HepG2 (cell line): ENCODE data around the gene VDR. TPM values are rescaled to one million over a fixed set of nuclear protein-coding genes. Genes with fewer than 3 reads are reported as not detected.

Experiments
- ATAC-seq: fragments of 200-7000 bp; cut with Tn5 transposase; 3 replicates; pipeline ENCODE4 v1.9.1; 2020; ENCODE audit warnings: mild to moderate bottlenecking, moderate library complexity
- BruUV-seq: library from RNA; stranded (reverse); fragments of 400-500 nt; replicated peaks from 2 replicates; lab custom pipeline; 2021; lab: Mats Ljungman, UMichigan
- CTCF ChIA-PET: fragments of 300-600 bp; formaldehyde crosslinking; extraction: SDS; loops from one replicate; lab custom pipeline; 2021; ENCODE audit warnings: low total read pairs, inconsistent platforms, low intra/inter-chr PET ratio; lab: Yijun Ruan, JAX
- POLR2A ChIA-PET: fragments of 350-600 bp; sonication (Branson Sonifier 250); formaldehyde crosslinking; loops from one replicate; lab custom pipeline; 2020; ENCODE audit warnings: antibody characterized with exemption, inconsistent platforms; lab: Yijun Ruan, JAX
- DNase-seq: peaks from one replicate; pipeline ENCODE4 v3.0.0-alpha.2; 2015; ENCODE audit warnings: low spot score
- FAIRE-seq: peaks from 3 replicates; lab custom pipeline; 2011; peaks lifted over from hg19 to GRCh38; lab: Jason Lieb, UNC
- H2AFZ ChIP-seq: one replicate; pipeline ENCODE4 v1.6.1; 2011; ENCODE audit warnings: low read length, inconsistent platforms
- H3K27ac ChIP-seq: fragments of 300-600 bp; 3 replicates; pipeline ENCODE4 v1.8.0; 2011; ENCODE audit warnings: mixed run types, mild to moderate bottlenecking, mixed read lengths, low read length, inconsistent platforms; ENCODE audit not compliant: insufficient read depth; ENCODE audit errors: extremely low read length
- H3K27me3 ChIP-seq, 2 experiments: fragments of 200-600 bp in 1 of 2; 2 replicates in 1 of 2; 3 replicates in 1 of 2; pipeline versions ENCODE4 v1.6.0 to v1.8.0; 2011; ENCODE audit warnings: low read length in 2 of 2, mild to moderate bottlenecking in 2 of 2, moderate library complexity in 2 of 2, inconsistent platforms in 1 of 2; ENCODE audit not compliant: insufficient read depth in 2 of 2, control insufficient read depth in 1 of 2
- H3K36me3 ChIP-seq, 2 experiments: fragments of 200-600 bp in 1 of 2; replicated peaks in 1 of 2; 2 replicates in 1 of 2; 3 replicates in 1 of 2; pipeline versions ENCODE4 v1.5.1 to v1.8.0; 2011; ENCODE audit warnings: low read length in 2 of 2, inconsistent platforms in 1 of 2; ENCODE audit not compliant: insufficient read depth in 2 of 2, control insufficient read depth in 1 of 2
- H3K4me1 ChIP-seq: 2 replicates; pipeline ENCODE4 v1.5.1; 2012; ENCODE audit warnings: low read length, inconsistent platforms; ENCODE audit not compliant: insufficient read depth
- H3K4me2 ChIP-seq: 2 replicates; pipeline ENCODE4 v1.6.0; 2011; ENCODE audit warnings: low read depth, low read length, inconsistent platforms
- H3K4me3 ChIP-seq, 3 experiments: fragments of 200-600 bp in 1 of 3; sonication (generic), shearing (Covaris generic) in 1 of 3; replicated peaks in 1 of 3; 2 replicates each; pipeline ENCODE4 v1.5.1; 2011 to 2016; ENCODE audit warnings: low read length in 3 of 3, inconsistent platforms in 2 of 3, low read depth in 2 of 3, mild to moderate bottlenecking in 2 of 3, control low read depth in 1 of 3, mixed read lengths in 1 of 3; ENCODE audit not compliant: insufficient read depth in 1 of 3
- H3K79me2 ChIP-seq: one replicate; pipeline ENCODE4 v1.6.1; 2011; ENCODE audit warnings: low read length, inconsistent platforms; ENCODE audit not compliant: insufficient read depth
- H3K9ac ChIP-seq: 2 replicates; pipeline ENCODE4 v1.6.0; 2011; ENCODE audit warnings: mild to moderate bottlenecking, low read depth, low read length, inconsistent platforms; ENCODE audit not compliant: insufficient read depth
- H3K9me3 ChIP-seq: 2 replicates; pipeline ENCODE4 v1.5.1; 2012; ENCODE audit warnings: mild to moderate bottlenecking, low read length
- H4K20me1 ChIP-seq: 2 replicates; pipeline ENCODE4 v1.6.0; 2011; ENCODE audit warnings: inconsistent platforms, mild to moderate bottlenecking, low read length, moderate library complexity; ENCODE audit not compliant: insufficient read depth
- BCL6 ChIP-seq: IDR thresholded peaks from 2 replicates; pipeline ENCODE4 v1.6.1; 2016; ENCODE audit warnings: missing genetic modification reagents, missing compliant biosample characterization
- CBX5 ChIP-seq: sonication (generic); formaldehyde crosslinking; IDR thresholded peaks from 2 replicates; pipeline ENCODE4 v1.4.0; 2020; ENCODE audit warnings: missing genetic modification reagents, borderline replicate concordance
- MXI1 ChIP-seq: IDR thresholded peaks from 3 replicates; pipeline ENCODE4 v1.6.1; 2012; ENCODE audit warnings: low read depth, low read length, inconsistent platforms, borderline replicate concordance
- PHF5A ChIP-seq: IDR thresholded peaks from one replicate; pipeline ENCODE4 v1.6.1; 2018; ENCODE audit warnings: low read depth, missing genetic modification reagents; ENCODE audit not compliant: unreplicated experiment
- ZFY ChIP-seq: sonication (generic); formaldehyde crosslinking; IDR thresholded peaks from 2 replicates; pipeline ENCODE4 v1.4.0; 2020; ENCODE audit warnings: missing genetic modification reagents
- ZNF367 ChIP-seq: sonication (generic); formaldehyde crosslinking; IDR thresholded peaks from 2 replicates; pipeline ENCODE4 v1.4.0; 2020; ENCODE audit warnings: missing genetic modification reagents, borderline replicate concordance
- whole genome bisulfite sequencing: methylation state at CpG from one replicate; pipeline ENCODE4 v1.1.6; 2017; ENCODE audit warnings: low lambda C conversion rate; 5-methylcytosine and 5-hydroxymethylcytosine counted together
- in situ Hi-C: cut with HindIII; loops from 2 replicates; pipeline ENCODE4 v1.10.0; 2017; ENCODE audit warnings: low pct_unique_long_range_greater_than_20kb; ENCODE audit not compliant: extremely low pct_ligation_motif_present
- intact Hi-C: fragments of 100-400 bp; cut with micrococcal nuclease; formaldehyde crosslinking; loops from one replicate; pipeline ENCODE4 v1.10.0; 2022; ENCODE audit not compliant: unreplicated experiment
- polyA plus RNA-seq, 8 experiments: library from polyadenylated mRNA; depleted of rRNA in 3 of 8; stranded (reverse) in 7 of 8; unstranded in 1 of 8; fragments of >200 nt; fragmentation: Illumina TruSeq in 4 of 8; extraction: Trizol in 4 of 8; gene quantifications; 2 replicates each; pipeline versions ENCODE4 v1.2.1 to v1.2.3, GENCODE V29; 2011 to 2016; ENCODE audit warnings: low read depth in 4 of 8, missing spikeins in 1 of 8, mixed read lengths in 1 of 8; ENCODE audit not compliant: insufficient read depth in 1 of 8
- total RNA-seq, 5 experiments: library from RNA; depleted of rRNA; stranded (reverse); fragments of >200 nt; fragmentation: Illumina TruSeq; extraction: Trizol; gene quantifications; 2 replicates each; pipeline ENCODE4 v1.2.3, GENCODE V29; 2016; ENCODE audit warnings: low read depth in 1 of 5
- TF ChIP-seq, protein P1 (sequence below): sonication (generic); formaldehyde crosslinking; IDR thresholded peaks from 2 replicates; pipeline ENCODE4 v1.5.0; 2020; ENCODE audit warnings: missing genetic modification reagents
- TF ChIP-seq, protein P2 (sequence below): sonication (generic); formaldehyde crosslinking; IDR thresholded peaks from 2 replicates; pipeline ENCODE4 v1.8.0; 2023; ENCODE audit warnings: mild to moderate bottlenecking, missing genetic modification reagents

Gene VDR
- total and polyA plus RNA-seq, 2 of the 13 experiments (the other 11 are each of a cell fraction or from before 2014, with no cell fraction given), result 0.08 to 0.33 TPM

DNA sequence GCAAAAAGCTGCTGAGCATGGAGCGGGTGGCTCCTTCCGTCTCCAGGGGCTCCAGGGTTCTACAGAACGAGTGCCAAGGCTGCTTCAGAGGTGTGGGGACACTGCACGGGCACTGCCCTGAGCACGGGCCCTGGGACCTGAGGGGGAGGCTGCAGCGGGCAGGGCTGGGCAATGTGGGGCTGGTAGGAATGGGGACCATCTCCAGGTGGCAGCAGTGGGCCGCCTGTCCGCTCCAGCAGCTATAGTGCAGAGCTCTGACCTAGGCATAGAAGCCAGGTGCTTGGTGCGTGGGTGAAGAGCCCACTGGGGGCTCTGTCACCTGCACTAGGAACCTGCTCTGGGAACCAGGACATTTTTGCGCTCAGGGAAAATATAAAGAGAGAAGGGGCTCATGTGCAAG is 107.4 kb downstream of the VDR start (continued):
- no peak for TF ChIP-seq BCL6 (CRISPR knock-in tag)

DNA sequence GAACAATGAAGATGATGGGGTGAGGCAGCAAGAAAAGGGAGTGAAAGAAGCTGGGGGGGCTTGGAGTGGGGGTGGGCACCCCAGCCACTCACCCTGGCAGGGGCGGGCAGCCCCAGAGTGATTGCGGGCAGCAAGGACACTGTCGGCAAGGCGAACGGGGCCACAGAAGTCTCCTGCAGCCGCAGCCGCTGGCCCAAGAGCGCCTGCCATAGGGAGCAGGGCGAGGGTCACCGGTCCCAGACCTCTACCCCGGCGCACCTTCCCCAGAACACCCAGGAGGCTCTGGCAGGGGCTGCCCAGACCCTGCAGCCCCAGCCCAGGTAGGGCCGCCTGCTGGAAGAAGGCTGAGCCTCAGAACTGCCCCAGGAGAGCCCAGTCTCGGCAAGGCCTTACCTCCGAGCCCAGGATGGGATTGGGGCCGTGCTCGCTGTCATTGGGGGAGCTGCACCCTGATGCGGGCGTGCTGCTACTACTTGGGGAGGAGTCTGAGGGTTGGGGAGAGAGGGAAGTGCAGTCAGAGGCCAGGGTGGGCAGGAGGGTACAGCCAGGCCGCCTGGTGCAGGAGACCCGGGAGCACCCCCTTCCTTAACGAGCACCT is 108.9 kb downstream of the VDR start:
- Histone ChIP-seq H3K9me3 (no peaks in the 10 kb centered on the region), H3K27me3 (no peaks in the 10 kb centered on the region), H3K4me1 (no peaks in the 10 kb centered on the region), H3K36me3 (peaks cover 0 to 2% of the 10 kb centered on the region in 2 experiments; a peak in 1 of 5 replicates), H3K9ac (no peak overlapping the region), H4K20me1 (no peaks in the 10 kb centered on the region), H3K4me3 (no peak overlapping the region), H3K27ac (no peak overlapping the region), H3K4me2 (no peak overlapping the region), H3K79me2 (no peaks in the 10 kb centered on the region), H2AFZ (no peak overlapping the region)
- no TSS peak for BruUV-seq
- CTCF ChIA-PET, result interaction anchor here (3.7 kb wide), 1 partner anchor 42 kb away, joined by 33 read pairs; no protein-coding TSS in a partner anchor
- FAIRE-seq, result no peak
- WGBS, result 90% methylated on average over 12 of the region's 22 CpGs
- ATAC-seq, result no peak
- in situ Hi-C loops, result no loop called here
- TF ChIP-seq CBX5 (CRISPR knock-in tag) (no peak), ZNF367 (no peak), ZFY (CRISPR knock-in tag) (no peak), PHF5A (CRISPR knock-in tag) (no peak), MXI1 (no peak)
- TF ChIP-seq, protein P1, sequence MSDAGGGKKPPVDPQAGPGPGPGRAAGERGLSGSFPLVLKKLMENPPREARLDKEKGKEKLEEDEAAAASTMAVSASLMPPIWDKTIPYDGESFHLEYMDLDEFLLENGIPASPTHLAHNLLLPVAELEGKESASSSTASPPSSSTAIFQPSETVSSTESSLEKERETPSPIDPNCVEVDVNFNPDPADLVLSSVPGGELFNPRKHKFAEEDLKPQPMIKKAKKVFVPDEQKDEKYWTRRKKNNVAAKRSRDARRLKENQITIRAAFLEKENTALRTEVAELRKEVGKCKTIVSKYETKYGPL (CRISPR knock-in tag), result no peak
- TF ChIP-seq, protein P2, sequence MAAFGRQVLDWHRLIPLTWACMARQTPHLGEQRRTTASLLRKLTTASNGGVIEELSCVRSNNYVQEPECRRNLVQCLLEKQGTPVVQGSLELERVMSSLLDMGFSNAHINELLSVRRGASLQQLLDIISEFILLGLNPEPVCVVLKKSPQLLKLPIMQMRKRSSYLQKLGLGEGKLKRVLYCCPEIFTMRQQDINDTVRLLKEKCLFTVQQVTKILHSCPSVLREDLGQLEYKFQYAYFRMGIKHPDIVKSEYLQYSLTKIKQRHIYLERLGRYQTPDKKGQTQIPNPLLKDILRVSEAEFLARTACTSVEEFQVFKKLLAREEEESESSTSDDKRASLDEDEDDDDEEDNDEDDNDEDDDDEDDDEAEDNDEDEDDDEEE (CRISPR knock-in tag), result no peak
- intact Hi-C loops, result no loop called here
- POLR2A ChIA-PET, result no interaction called here
- no peak for DNase-seq
